Measurements from ENCODE around the gene TNRC6C. TPM values are rescaled to one million over a fixed set of nuclear protein-coding genes. Genes with fewer than 3 reads are reported as not detected.

The TNRC6C gene
- 2.7 and 2.8 TPM in 2 replicates for total RNA-seq (2014; rRNA removed; shearing (Covaris generic))

DNA sequence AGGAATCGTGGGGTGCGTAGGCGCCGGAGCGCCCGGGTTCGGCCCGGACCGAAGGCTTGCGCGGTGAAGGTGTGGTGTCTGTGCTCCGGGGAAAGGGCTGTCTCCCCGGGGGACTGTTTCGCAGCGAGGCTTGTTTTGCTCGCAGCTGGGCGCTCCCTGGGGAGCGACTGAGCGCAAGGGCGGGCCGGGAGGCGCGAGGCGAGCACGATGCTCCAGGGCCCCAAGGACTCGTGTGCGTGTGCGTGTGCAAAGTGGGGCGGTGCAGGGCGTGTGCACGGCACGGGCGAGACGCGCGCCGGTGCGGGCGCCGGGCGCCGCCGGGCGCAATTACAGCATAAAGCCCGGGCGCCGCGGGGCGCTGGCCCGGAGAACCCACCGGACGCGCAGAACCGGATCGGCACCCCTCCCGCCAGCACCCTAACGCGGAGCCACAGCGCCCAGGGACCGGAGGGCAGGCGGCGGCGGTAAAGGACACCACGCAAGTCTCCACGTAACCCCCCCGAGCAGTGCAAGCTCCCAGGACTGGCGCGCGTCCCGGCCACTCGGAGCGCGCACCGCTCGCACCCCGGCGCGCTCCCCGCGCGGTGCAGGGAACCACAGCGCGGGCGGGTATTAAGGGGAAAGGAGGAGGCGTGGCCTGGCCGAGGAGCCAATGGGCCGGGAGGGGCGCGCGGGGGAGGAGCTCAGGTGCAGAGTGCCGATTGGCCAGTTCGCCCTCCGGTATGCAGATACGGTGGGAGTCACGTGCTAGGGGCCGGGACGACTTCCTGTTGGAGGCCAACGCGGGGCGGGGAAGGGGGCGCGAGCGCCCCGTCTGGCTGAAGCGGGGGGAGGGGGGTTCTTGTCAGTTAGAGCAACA, at the start of gene TNRC6C:
Gene TNRC6C, plus strand, starts transcription at position 847 of the 859 bp plus-strand sequence. CDS start 45,504 bp downstream, outside the sequence.
- peak; percentile 100 for DNase-seq (ENCODE audit: low read depth)

DNA sequence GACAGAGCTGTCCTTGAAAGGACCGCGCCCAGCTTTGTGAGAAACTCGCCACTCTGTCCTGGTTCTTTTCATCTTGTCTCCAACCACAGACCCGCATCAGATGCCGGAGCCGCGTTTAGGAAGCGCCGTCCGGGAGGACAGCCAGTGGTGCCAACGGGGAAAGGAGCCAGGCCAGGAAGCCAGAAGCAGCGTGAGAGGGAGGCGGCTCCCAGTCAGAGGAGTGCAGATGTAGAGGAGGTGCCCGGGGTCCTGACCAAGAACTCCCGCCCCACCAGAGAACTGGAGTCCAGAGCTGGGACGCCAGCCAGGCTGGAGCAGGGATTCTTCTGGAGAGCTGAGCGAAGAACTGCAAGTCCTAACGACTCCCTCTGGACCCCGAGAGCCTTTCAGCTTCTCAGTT, 49.3 kb upstream of the TNRC6C start:
- no peak for DNase-seq (ENCODE audit: low read depth)

- DNase-seq (ENCODE audit: low read depth): no peak
These were observed 48.7 kb upstream of the TNRC6C start for GRCh38 chr17:77909816-77910215.

DNA sequence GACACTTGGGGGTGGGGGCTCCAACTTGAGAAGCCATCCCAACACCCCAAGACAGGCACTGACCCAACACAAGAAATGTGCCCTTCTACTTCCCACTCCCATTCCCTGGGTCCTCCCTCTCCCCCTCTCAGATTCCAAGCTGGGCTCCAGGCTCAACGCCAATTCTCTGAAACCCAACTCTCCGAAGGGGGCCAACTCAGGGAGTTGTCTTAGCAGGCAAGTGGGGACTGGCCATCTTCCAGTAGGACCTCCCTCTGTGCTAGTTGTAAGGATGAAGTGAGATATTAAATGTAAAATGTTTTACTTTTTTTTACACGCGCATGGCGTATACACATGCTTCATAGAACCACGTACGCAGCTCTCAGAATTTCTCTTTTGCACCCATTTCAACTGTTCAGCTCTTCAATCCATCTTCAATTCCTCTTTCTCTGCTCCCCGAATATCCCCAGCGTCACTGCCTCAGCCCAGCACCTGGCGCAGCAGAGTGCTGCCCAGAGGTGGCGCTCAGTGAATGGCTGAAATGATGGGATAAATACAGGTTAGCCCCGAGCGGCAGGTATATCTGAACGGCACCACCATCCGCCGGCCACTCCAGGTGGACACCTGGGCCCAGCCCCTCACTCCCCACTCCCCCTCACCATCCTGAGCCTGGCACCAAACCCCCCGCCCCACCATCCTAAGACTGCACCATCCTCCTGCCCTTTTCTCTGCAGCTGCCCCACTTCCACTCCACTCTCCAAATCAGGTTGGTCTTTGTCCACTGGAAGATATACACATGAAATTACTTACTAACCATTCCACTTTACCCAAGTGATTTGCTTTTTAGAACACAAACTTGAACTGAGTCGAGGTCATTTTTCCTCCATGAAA, 43.9 kb upstream of the TNRC6C start:
- peak; percentile 56 for DNase-seq (ENCODE audit: low read depth)

DNA sequence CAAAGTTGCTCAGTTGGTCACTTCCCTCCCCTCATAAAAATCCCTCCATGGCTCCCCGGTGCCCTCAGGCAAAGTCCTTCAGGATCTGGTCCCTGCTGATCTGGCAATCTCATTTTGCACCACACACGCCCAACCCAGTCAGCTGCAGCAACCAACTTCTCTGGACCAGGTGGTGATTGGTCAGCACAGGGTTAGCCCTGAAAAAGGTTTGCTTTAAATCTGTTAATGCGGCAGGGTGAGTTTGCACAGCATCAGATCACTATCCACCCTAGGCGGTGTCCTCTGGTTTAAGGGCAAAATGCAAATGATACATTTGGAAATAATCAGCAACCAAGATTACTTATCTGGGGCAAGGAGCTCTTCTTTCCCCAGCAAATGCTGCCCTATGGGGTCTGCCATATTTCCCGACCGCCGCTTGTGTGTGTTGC, 42.9 kb upstream of the TNRC6C start:
- DNase-seq (ENCODE audit: low read depth): no peak

GRCh38 chr17:77916264-77916663, 42.2 kb upstream of the TNRC6C start:
- DNase-seq (ENCODE audit: low read depth): no peak

DNA sequence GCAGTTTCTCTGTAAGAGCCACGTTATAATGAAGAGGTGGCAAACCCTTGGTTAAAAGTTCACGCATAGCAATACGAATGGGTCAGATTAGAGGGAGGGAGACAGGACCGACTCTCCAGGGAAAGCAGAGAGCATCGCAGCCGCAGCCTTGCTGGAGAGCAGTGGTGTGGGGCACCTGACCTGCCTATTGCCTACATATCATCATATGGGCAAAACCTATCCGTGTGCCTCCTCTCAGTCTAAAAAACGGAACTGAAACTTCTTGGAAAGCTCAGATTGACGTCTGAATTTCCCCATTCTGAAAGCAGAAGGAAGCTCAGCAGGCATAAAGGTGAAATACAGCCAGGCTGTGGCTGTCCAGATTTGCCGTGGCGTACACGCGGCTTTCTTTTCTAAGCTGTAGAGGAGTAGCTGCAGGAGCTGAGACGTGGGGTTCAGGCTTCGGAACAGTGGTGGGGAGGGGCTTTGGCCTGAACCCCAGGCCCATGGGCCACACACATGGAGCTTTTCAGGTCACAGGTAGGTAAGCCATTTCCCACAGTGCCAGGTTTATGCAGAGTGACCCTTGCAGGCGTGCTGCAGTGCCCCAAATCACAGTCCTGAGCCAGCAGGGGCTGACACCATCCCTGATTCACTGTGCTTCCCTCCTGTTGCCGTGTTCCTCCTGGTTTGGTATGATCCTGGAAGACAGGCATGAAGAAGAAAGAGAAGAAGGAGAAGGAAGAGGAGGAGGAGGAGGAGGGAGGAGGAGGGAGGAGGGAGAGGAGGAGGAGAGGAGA, 41.6 kb upstream of the TNRC6C start:
- no peak for DNase-seq (ENCODE audit: low read depth)

DNA sequence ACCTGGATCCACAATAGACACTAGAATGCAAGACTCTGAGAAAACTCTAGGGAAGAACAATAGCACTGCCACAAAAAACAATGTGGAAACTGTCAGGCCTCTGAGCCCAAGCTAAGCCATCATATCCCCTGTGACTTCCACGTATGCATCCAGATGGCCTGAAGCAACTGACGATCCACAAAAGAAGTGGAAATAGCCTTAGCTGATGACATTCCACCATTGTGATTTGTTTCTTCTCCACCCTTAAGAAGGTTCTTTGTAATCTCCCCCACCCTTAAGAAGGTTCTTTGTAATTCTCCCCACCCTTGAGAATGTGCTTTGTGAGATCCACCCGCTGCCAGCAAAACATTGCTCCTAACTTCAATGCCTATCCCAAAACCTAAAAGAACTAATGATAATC, 39.2 kb upstream of the TNRC6C start:
- no peak for DNase-seq (ENCODE audit: low read depth)

DNA sequence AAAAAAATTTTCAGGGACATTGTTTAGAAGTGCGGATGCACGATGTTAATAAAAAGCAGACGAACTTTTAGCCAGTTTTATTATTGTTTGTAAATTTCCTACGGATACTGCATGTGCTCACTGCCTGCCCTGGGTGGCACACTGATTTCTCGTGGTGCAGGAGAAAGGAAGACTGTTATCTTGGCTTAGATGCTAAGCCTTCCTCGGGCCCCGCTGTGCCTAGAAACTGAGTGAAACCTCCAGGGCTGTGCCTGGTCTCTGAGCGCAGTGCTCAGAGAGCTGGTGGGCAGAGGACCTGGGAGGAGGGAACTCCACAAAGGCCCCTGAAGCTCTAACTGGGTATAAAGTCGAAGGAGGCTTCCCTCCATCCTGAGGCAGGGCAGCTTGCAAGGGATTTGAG, 35.4 kb upstream of the TNRC6C start:
- DNase-seq (ENCODE audit: low read depth): no peak

GRCh38 chr17:77923776-77924513, 34.6 kb upstream of the TNRC6C start:
- DNase-seq (ENCODE audit: low read depth): no peak

GRCh38 chr17:77924757-77925336, 33.7 kb upstream of the TNRC6C start:
- DNase-seq (ENCODE audit: low read depth): peak; percentile 36

DNA sequence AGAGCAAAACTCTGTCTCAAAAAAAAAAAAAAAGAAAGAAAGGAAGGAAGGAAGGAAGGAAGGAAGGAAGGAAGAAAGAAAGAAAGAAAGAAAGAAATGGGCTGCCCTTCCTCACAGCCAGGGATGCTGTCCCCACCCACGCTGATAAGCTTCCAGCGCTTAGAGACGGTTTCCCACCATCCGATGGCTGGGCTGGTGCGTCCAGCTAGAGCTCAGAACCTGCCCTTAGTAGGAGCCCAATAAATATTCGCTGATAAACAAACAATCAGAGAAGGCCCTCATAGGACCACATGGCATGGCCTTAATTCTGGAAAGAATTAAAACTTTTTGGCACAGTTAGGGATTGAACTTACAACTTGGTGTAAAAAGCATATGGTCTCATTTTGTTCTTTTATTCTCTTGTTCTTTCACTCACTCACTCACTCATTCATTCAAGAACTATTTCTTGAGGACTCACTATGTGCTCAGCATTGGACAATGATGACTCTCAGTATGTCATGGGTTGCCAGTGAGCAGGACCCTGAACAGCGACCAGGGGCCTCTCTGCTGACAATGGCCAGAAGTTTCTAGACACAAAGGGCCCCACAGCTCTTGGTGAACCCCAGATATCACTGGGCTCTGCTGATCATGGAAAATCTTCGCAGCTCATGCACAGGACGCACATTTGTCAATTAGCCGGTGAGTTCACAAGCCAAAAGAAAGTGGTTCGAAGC, 32.5 kb upstream of the TNRC6C start:
- DNase-seq (ENCODE audit: low read depth): no peak

DNA sequence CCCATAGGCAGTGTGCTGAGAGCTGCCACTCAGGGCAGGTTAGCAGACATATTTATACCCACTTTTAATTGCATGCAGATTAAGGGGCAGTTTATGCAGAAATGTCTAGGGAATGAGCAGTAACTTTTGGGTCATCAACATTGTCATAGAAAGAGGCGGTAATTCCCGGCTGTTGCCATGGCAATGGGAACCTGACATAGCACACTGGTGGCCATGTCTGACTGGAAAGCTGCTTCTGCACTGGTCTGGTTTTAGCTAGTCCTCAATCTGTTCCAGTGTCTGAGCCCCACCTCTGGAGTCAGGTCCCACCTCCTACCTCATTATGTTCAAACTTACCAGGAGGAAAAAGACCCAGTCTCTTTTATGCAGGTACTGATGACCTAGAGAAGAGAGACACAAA, 31.5 kb upstream of the TNRC6C start:
- DNase-seq (ENCODE audit: low read depth): no peak

GRCh38 chr17:77927777-77928518, 30.6 kb upstream of the TNRC6C start:
- DNase-seq (ENCODE audit: low read depth): no peak

DNA sequence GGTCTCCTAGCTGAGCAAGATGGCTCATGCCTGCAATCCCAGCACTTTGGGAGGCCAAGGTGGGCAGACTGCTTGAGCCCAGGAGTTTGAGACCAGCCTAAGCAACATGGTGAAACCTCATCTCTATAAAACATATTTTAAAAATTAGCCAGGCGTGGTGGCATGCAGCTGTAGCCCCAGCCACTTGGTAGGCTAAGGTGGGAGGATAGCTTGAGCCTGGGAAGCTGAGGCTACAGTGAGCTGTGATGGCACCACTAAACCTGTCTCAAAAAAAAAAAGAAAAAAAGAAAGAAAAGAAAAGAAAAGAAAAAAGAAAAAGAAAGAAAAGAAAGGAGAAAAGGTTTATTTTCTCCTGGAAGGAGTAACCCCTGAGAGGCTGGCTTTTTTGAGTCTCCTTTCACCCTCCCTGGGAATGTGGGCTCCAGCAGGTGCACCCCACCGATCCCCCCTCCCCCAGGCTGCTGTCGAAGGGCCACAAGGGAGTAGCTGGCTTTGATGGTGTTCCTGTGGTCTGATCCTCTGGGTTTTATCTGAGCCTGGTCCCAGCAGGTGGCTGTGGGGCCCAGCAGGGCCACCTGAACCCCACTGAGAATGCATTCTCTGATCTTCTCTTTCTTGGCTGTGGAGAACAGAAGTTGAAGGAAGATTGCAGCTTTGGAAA, 29.9 kb upstream of the TNRC6C start:
- DNase-seq (ENCODE audit: low read depth): no peak

- no peak for DNase-seq (ENCODE audit: low read depth)
These were observed 29.3 kb upstream of the TNRC6C start for GRCh38 chr17:77929180-77929564.

DNA sequence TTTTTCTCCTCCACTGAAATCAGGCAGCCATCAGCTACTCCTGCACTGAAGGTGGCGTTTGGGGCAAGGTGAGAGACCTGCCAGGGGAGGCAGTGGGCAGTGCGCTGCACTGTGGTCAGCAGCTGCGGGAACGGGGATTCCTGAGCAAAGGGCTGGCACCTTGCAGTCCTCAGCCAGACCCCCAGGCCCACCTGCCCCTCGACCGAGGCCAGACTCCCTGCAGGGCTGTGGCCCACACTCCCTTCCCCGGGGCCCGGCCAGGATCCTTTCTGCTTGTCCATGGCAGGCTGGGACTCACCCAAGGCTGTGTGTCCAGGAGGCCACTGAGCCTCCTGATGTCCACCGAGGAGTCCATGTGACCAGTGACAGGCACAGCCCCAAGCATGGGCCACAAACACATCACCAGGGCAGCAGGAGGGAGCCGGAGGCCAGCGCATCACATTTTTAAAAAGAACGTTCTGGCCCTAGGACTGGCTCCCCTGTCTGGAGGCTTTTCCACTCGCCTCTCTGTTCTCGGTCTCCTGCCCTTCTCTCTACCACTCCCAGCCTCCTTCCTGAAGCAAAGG, 28.5 kb upstream of the TNRC6C start:
- DNase-seq (ENCODE audit: low read depth): no peak
